Neuronal stem cell (in vitro differentiated cells): Measurements from ENCODE around the gene GOLGA8S. TPM values are rescaled to one million over a fixed set of nuclear protein-coding genes. Genes with fewer than 3 reads are reported as not detected.
"Not testable (repeated sequence)": the region's sequence is repeated elsewhere in the genome, so short reads cannot be mapped to it uniquely, and the experiment has no call there.

Experiments
- DNase-seq: peaks from one replicate; pipeline ENCODE4 v3.0.0-alpha.2; 2013; ENCODE audit warnings: low spot score
- H2AFZ ChIP-seq: one replicate; pipeline ENCODE4 v1.6.1; 2013; ENCODE audit warnings: mild to moderate bottlenecking, low read length, inconsistent platforms
- H2AK5ac ChIP-seq: 2 replicates; pipeline ENCODE4 v1.6.1; 2013; ENCODE audit warnings: low read depth, mild to moderate bottlenecking, inconsistent platforms, low read length, moderate library complexity, mixed read lengths
- H2BK120ac ChIP-seq: 2 replicates; pipeline ENCODE4 v1.6.1; 2013; ENCODE audit warnings: low read depth, mild to moderate bottlenecking, inconsistent platforms, low read length, moderate library complexity, mixed read lengths
- H2BK12ac ChIP-seq: one replicate; pipeline ENCODE4 v1.6.1; 2013; ENCODE audit warnings: low read length, inconsistent platforms
- H2BK15ac ChIP-seq: 2 replicates; pipeline ENCODE4 v1.6.1; 2013; ENCODE audit warnings: mild to moderate bottlenecking, low read length, inconsistent platforms, mixed read lengths
- H2BK5ac ChIP-seq: one replicate; pipeline ENCODE4 v1.6.1; 2013; ENCODE audit warnings: inconsistent platforms, mild to moderate bottlenecking, low read length, moderate library complexity
- H3K14ac ChIP-seq: one replicate; pipeline ENCODE4 v1.6.1; 2013; ENCODE audit warnings: low read length, inconsistent platforms
- H3K18ac ChIP-seq: 2 replicates; pipeline ENCODE4 v1.6.1; 2013; ENCODE audit warnings: low read length, inconsistent platforms
- H3K23ac ChIP-seq: 2 replicates; pipeline ENCODE4 v1.6.1; 2013; ENCODE audit warnings: low read depth, mild to moderate bottlenecking, mixed read lengths, low read length, inconsistent platforms; ENCODE audit not compliant: poor library complexity
- H3K27ac ChIP-seq: replicated peaks from 3 replicates; pipeline ENCODE4 v1.5.1; 2013; ENCODE audit warnings: low read length, inconsistent platforms
- H3K27me3 ChIP-seq, 3 experiments: 2 replicates each; pipeline ENCODE4 v1.6.1; 2013; ENCODE audit warnings: low read length in 3 of 3, mild to moderate bottlenecking in 2 of 3, inconsistent platforms in 1 of 3, low read depth in 1 of 3, mixed read lengths in 1 of 3, moderate library complexity in 1 of 3; ENCODE audit not compliant: control insufficient read depth in 3 of 3, insufficient read depth in 3 of 3
- H3K36me3 ChIP-seq, 2 donors: replicated peaks in 1 of 2; 2 replicates each; pipeline ENCODE4 v1.6.1; 2013; ENCODE audit warnings: low read length in 2 of 2; ENCODE audit not compliant: control insufficient read depth in 2 of 2, insufficient read depth in 2 of 2
- H3K4ac ChIP-seq: 2 replicates; pipeline ENCODE4 v1.6.1; 2013; ENCODE audit warnings: inconsistent platforms, mild to moderate bottlenecking, low read length, moderate library complexity
- H3K4me1 ChIP-seq, 2 donors: 1 replicate in 1 of 2; 2 replicates in 1 of 2; pipeline ENCODE4 v1.6.1; 2013; ENCODE audit warnings: low read length in 2 of 2, low read depth in 1 of 2; ENCODE audit not compliant: control insufficient read depth in 2 of 2, insufficient read depth in 1 of 2
- H3K4me2 ChIP-seq: one replicate; pipeline ENCODE4 v1.6.1; 2013; ENCODE audit warnings: mild to moderate bottlenecking, low read length, inconsistent platforms; ENCODE audit not compliant: insufficient read depth, poor library complexity, severe bottlenecking
- H3K4me3 ChIP-seq, 2 donors: 2 replicates each; pipeline ENCODE4 v1.5.1; 2013; ENCODE audit warnings: low read length in 2 of 2, mild to moderate bottlenecking in 2 of 2, inconsistent platforms in 1 of 2, moderate library complexity in 1 of 2
- H3K79me1 ChIP-seq: one replicate; pipeline ENCODE4 v1.6.1; 2013; ENCODE audit warnings: low read depth, mild to moderate bottlenecking, inconsistent platforms, low read length, moderate library complexity
- H3K9ac ChIP-seq: one replicate; pipeline ENCODE4 v1.6.1; 2013; ENCODE audit warnings: mild to moderate bottlenecking, low read depth, low read length, inconsistent platforms; ENCODE audit not compliant: poor library complexity
- H3K9me3 ChIP-seq, 2 donors: replicated peaks in 1 of 2; 2 replicates each; pipeline versions ENCODE3 to v1.6.1; 2013; ENCODE audit warnings: low read length in 2 of 2, mild to moderate bottlenecking in 2 of 2, inconsistent platforms in 1 of 2, low read depth in 1 of 2, mixed read lengths in 1 of 2, moderate library complexity in 1 of 2; ENCODE audit not compliant: control insufficient read depth in 2 of 2, insufficient read depth in 1 of 2
- H4K8ac ChIP-seq: one replicate; pipeline ENCODE4 v1.6.1; 2013; ENCODE audit warnings: low read depth, mild to moderate bottlenecking, inconsistent platforms, low read length, moderate library complexity
- H4K91ac ChIP-seq: one replicate; pipeline ENCODE4 v1.6.1; 2013; ENCODE audit warnings: low read length, low read depth, mild to moderate bottlenecking, inconsistent platforms; ENCODE audit not compliant: poor library complexity
- WGBS, 2 donors: extraction: QIAGEN DNeasy Blood & Tissue Kit; methylation state at CpG; one replicate each; pipeline ENCODE4 v1.1.7; 2013; ENCODE audit warnings: missing lambda C conversion rate in 2 of 2, mixed read lengths in 1 of 2; ENCODE audit not compliant: insufficient read length in 2 of 2, insufficient replicate concordance in 1 of 2; ENCODE audit errors: extremely low coverage in 2 of 2; 5-methylcytosine and 5-hydroxymethylcytosine counted together
- polyA plus RNA-seq, 2 experiments: library from polyadenylated mRNA; stranded (reverse); fragments of 200-250 nt; gene quantifications; one replicate each; pipeline ENCODE4 v1.2.3, GENCODE V29; 2013

The GOLGA8S gene
- not detected for polyA plus RNA-seq (2013, experiment 1 of 2)
- polyA plus RNA-seq (2013, experiment 2 of 2): not detected

GRCh38 chr15:23354448-23354847 is at the start of gene GOLGA8S:
TSS of gene GOLGA8S (plus strand) at chr15:23354748. CDS start at chr15:23354810, 62 bp downstream.
- not testable (repeated sequence) for H3K36me3 ChIP-seq, DNase-seq, H2BK12ac ChIP-seq, H4K8ac ChIP-seq, H3K9ac ChIP-seq, H3K4me2 ChIP-seq, H4K91ac ChIP-seq, H3K79me1 ChIP-seq, H3K23ac ChIP-seq, H3K14ac ChIP-seq, H2BK120ac ChIP-seq, H2AK5ac ChIP-seq, H3K27ac ChIP-seq, H2AFZ ChIP-seq, H2BK15ac ChIP-seq, H3K9me3 ChIP-seq, H3K4ac ChIP-seq, H3K4me1 ChIP-seq, H3K27me3 ChIP-seq, H2BK5ac ChIP-seq, H3K18ac ChIP-seq, H3K4me3 ChIP-seq
- no CpG with 5 or more reads among the region's 8 CpGs for WGBS, 2 donors

- H3K9me3 ChIP-seq, H3K4me2 ChIP-seq, H3K14ac ChIP-seq, H2BK12ac ChIP-seq, H3K23ac ChIP-seq, H4K8ac ChIP-seq, H2AK5ac ChIP-seq, H3K4ac ChIP-seq, H2BK120ac ChIP-seq, H3K27ac ChIP-seq, H4K91ac ChIP-seq, H3K4me1 ChIP-seq, H2BK5ac ChIP-seq, H3K18ac ChIP-seq, H3K9ac ChIP-seq, H2AFZ ChIP-seq, H3K4me3 ChIP-seq, H2BK15ac ChIP-seq, H3K27me3 ChIP-seq, DNase-seq, H3K79me1 ChIP-seq: not testable (repeated sequence)
- WGBS, 2 donors: no CpG with 5 or more reads among the region's 4 CpGs
- H3K36me3 ChIP-seq: peaks cover 0 to 24% of the 10 kb centered on the region in 2 donors
Measured at GRCh38 chr15:23304805-23305204, 49.7 kb upstream of the GOLGA8S start.

GRCh38 chr15:23305921-23306320 is 48.6 kb upstream of the GOLGA8S start:
- not testable (repeated sequence) for H3K4ac ChIP-seq, H3K14ac ChIP-seq, H3K4me2 ChIP-seq, H2BK5ac ChIP-seq, H2AK5ac ChIP-seq, H2BK12ac ChIP-seq, H3K18ac ChIP-seq, H3K4me3 ChIP-seq, H3K27me3 ChIP-seq, H3K79me1 ChIP-seq, H2BK15ac ChIP-seq, H4K8ac ChIP-seq, H2BK120ac ChIP-seq, H4K91ac ChIP-seq, H3K9me3 ChIP-seq, H3K27ac ChIP-seq, DNase-seq, H3K9ac ChIP-seq, H2AFZ ChIP-seq, H3K23ac ChIP-seq, H3K4me1 ChIP-seq
- peaks cover 4 to 30% of the 10 kb centered on the region in 2 donors for H3K36me3 ChIP-seq
- WGBS, 2 donors: no CpG with 5 or more reads among the region's 7 CpGs

- H3K4me1 ChIP-seq: not testable (repeated sequence)
- peak overlapping the region; percentile 3 for H3K14ac ChIP-seq
- no CpG with 5 or more reads among the region's 13 CpGs for WGBS, 2 donors
Measured at GRCh38 chr15:23311233-23311632, 43.3 kb upstream of the GOLGA8S start.

More at GRCh38 chr15:23311233-23311632, 43.3 kb upstream of the GOLGA8S start:
- H2BK15ac ChIP-seq, H3K79me1 ChIP-seq, H4K91ac ChIP-seq, H4K8ac ChIP-seq, H3K4me3 ChIP-seq, H3K27ac ChIP-seq, H3K4ac ChIP-seq, H3K18ac ChIP-seq, H3K9me3 ChIP-seq, H2BK120ac ChIP-seq, H2AK5ac ChIP-seq, H3K9ac ChIP-seq, H2AFZ ChIP-seq, H3K4me2 ChIP-seq, H3K23ac ChIP-seq, H3K27me3 ChIP-seq, H2BK5ac ChIP-seq, DNase-seq, H2BK12ac ChIP-seq: not testable (repeated sequence)
- H3K36me3 ChIP-seq: peaks cover 6 to 26% of the 10 kb centered on the region in 2 donors
